CD14-positive monocyte (primary cell): Measurements from ENCODE around the gene PCTP. TPM values are rescaled to one million over a fixed set of nuclear protein-coding genes. Genes with fewer than 3 reads are reported as not detected.

ENCODE experiments used
- DNase-seq, 3 donors: peaks; one replicate each; pipeline ENCODE4 v3.0.0-alpha.2; 2011 to 2022
- H2AFZ ChIP-seq: 2 replicates; pipeline ENCODE4 v1.6.0; 2012; ENCODE audit warnings: mild to moderate bottlenecking, low read depth, low read length, inconsistent platforms; ENCODE audit not compliant: insufficient read depth, poor library complexity, severe bottlenecking
- H3K27ac ChIP-seq, 2 donors: 1 replicate in 1 of 2; 2 replicates in 1 of 2; pipeline ENCODE4 v1.5.1; 2012 to 2013; ENCODE audit warnings: low read length in 2 of 2, control low read depth in 1 of 2, inconsistent platforms in 1 of 2, low read depth in 1 of 2, mild to moderate bottlenecking in 1 of 2
- H3K27me3 ChIP-seq, 2 donors: one replicate each; pipeline versions ENCODE4 v1.6.0 to v1.6.1; 2011 to 2013; ENCODE audit warnings: low read length in 2 of 2; ENCODE audit not compliant: control insufficient read depth in 2 of 2, insufficient read depth in 2 of 2
- H3K36me3 ChIP-seq, 2 donors: replicated peaks in 1 of 2; 1 replicate in 1 of 2; 2 replicates in 1 of 2; pipeline versions ENCODE4 v1.5.1 to v1.6.1; 2012 to 2013; ENCODE audit warnings: low read length in 2 of 2, control low read depth in 1 of 2, inconsistent platforms in 1 of 2, mild to moderate bottlenecking in 1 of 2; ENCODE audit not compliant: insufficient read depth in 2 of 2, control insufficient read depth in 1 of 2
- H3K4me1 ChIP-seq, 2 donors: 1 replicate in 1 of 2; 2 replicates in 1 of 2; pipeline versions ENCODE4 v1.5.1 to v1.6.1; 2012 to 2013; ENCODE audit warnings: low read length in 2 of 2, control low read depth in 1 of 2, inconsistent platforms in 1 of 2, mild to moderate bottlenecking in 1 of 2, moderate library complexity in 1 of 2; ENCODE audit not compliant: insufficient read depth in 2 of 2, control insufficient read depth in 1 of 2
- H3K4me2 ChIP-seq: replicated peaks from 2 replicates; pipeline ENCODE3; 2012; ENCODE audit warnings: low read length, moderate library complexity, mild to moderate bottlenecking; ENCODE audit not compliant: poor library complexity, severe bottlenecking; ENCODE audit errors: extremely low read depth
- H3K4me3 ChIP-seq, 3 experiments: fragments of 200-600 bp in 1 of 3; sonication (generic) in 1 of 3; replicated peaks in 1 of 3; 1 replicate in 2 of 3; 2 replicates in 1 of 3; pipeline ENCODE4 v1.5.1; 2011 to 2013; ENCODE audit warnings: low read length in 3 of 3, mild to moderate bottlenecking in 3 of 3, control low read depth in 2 of 3, low read depth in 2 of 3, inconsistent platforms in 1 of 3, moderate library complexity in 1 of 3
- H3K79me2 ChIP-seq: 2 replicates; pipeline ENCODE4 v1.6.0; 2012; ENCODE audit warnings: mild to moderate bottlenecking, control low read depth, inconsistent platforms, low read length, moderate library complexity; ENCODE audit not compliant: insufficient read depth
- H3K9ac ChIP-seq: 2 replicates; pipeline ENCODE4 v1.6.0; 2017; ENCODE audit warnings: low read length, mild to moderate bottlenecking; ENCODE audit not compliant: insufficient read depth, poor library complexity, severe bottlenecking
- H3K9me3 ChIP-seq, 2 donors: replicated peaks in 1 of 2; 1 replicate in 1 of 2; 2 replicates in 1 of 2; pipeline versions ENCODE4 v1.5.1 to v1.6.1; 2012 to 2013; ENCODE audit warnings: low read length in 2 of 2, control low read depth in 1 of 2; ENCODE audit not compliant: control insufficient read depth in 1 of 2, insufficient read depth in 1 of 2
- H4K20me1 ChIP-seq: 2 replicates; pipeline ENCODE4 v1.6.0; 2012; ENCODE audit warnings: mild to moderate bottlenecking, low read length, control low read depth, moderate library complexity; ENCODE audit not compliant: insufficient read depth
- H3K27ac Mint-ChIP-seq, 7 donors: one replicate each; pipeline ENCODE4 v1.8.0; 2020; ENCODE audit warnings: mild to moderate bottlenecking in 7 of 7, mixed read lengths in 7 of 7, moderate library complexity in 6 of 7, inconsistent platforms in 2 of 7
- H3K27me3 Mint-ChIP-seq, 3 donors: one replicate each; pipeline ENCODE4 v1.8.0; 2021 to 2022; ENCODE audit warnings: low read depth in 3 of 3, mild to moderate bottlenecking in 3 of 3, mixed read lengths in 3 of 3, moderate library complexity in 3 of 3, inconsistent platforms in 1 of 3
- H3K36me3 Mint-ChIP-seq, 2 donors: one replicate each; pipeline ENCODE4 v1.8.0; 2020; ENCODE audit warnings: mixed read lengths in 2 of 2, inconsistent platforms in 1 of 2, mild to moderate bottlenecking in 1 of 2
- H3K4me1 Mint-ChIP-seq: one replicate; pipeline ENCODE4 v1.8.0; 2020; ENCODE audit warnings: mild to moderate bottlenecking, mixed read lengths
- H3K4me3 Mint-ChIP-seq, 2 donors: one replicate each; pipeline ENCODE4 v1.8.0; 2020; ENCODE audit warnings: mild to moderate bottlenecking in 2 of 2, mixed read lengths in 2 of 2, moderate library complexity in 1 of 2
- H3K9me3 Mint-ChIP-seq, 7 donors: one replicate each; pipeline ENCODE4 v1.8.0; 2020 to 2022; ENCODE audit warnings: mixed read lengths in 7 of 7, mild to moderate bottlenecking in 6 of 7, moderate library complexity in 6 of 7, inconsistent platforms in 2 of 7
- CTCF ChIP-seq: fragments of 200-600 bp; IDR thresholded peaks from one replicate; pipeline ENCODE4 v1.8.0; 2022; ENCODE audit warnings: antibody characterized with exemption, mild to moderate bottlenecking
- WGBS: methylation state at CpG from one replicate; pipeline ENCODE4 v1.1.5; 2013; ENCODE audit warnings: missing lambda C conversion rate; ENCODE audit not compliant: insufficient coverage; 5-methylcytosine and 5-hydroxymethylcytosine counted together
- intact Hi-C, 2 donors: fragments of 100-400 bp; cut with micrococcal nuclease; formaldehyde crosslinking; loops; one replicate each; pipeline versions ENCODE4 v1.15.0 to v1.15.1; 2023
- polyA plus RNA-seq, 3 donors: library from polyadenylated mRNA; depleted of rRNA in 1 of 3; unstranded in 2 of 3; stranded (reverse) in 1 of 3; fragments of 300-500 nt in 2 of 3; fragments of >200 nt in 1 of 3; fragmentation: Illumina TruSeq in 2 of 3; gene quantifications; 1 replicate in 2 of 3; 2 replicates in 1 of 3; pipeline ENCODE4 v1.2.3, GENCODE V29; 2012 to 2021

PCTP gene
- polyA plus RNA-seq, 3 donors, result 16.5 to 54.2 (median 35.4) TPM

DNA sequence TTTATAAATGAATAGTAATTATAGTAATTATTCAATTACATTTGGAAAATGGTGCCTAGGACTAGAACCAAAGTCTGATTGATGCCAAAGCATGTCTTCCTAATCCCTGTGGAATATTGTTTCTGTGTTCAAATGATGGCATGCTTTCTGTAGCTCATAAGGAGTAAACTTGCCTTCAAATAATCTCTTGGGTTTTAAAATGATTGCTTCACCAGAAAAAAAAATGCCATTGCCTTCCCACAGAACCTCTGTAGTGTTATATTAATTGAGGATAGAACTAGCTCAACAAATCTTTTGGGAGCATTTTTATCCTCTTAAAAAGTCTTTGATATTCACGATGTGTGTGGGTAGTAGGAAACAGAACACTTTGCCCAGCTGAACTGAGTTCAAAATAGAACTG is 20.5 kb upstream of the PCTP start:
- H3K9ac ChIP-seq, result no peak overlapping the region
- H3K4me1 ChIP-seq, result no peaks in the 10 kb centered on the region
- no peak overlapping the region for H3K27ac ChIP-seq
- H3K9me3 Mint-ChIP-seq, result no peaks in the 10 kb centered on the region
- H3K36me3 Mint-ChIP-seq, result no peaks in the 10 kb centered on the region
- no peaks in the 10 kb centered on the region for H3K9me3 ChIP-seq
- TF ChIP-seq CTCF, result no peak
- no peak for DNase-seq
- intact Hi-C loops, result no loop called here
- no peak overlapping the region for H2AFZ ChIP-seq
- no peak overlapping the region for H3K4me3 ChIP-seq
- H3K36me3 ChIP-seq, result no peaks in the 10 kb centered on the region
- H3K4me1 Mint-ChIP-seq, result peaks cover 12% of the 10 kb centered on the region
- H3K79me2 ChIP-seq, result no peaks in the 10 kb centered on the region
- H3K4me2 ChIP-seq, result no peak overlapping the region
- H3K27me3 ChIP-seq, result no peaks in the 10 kb centered on the region
- H3K27me3 Mint-ChIP-seq, result peaks cover 1 to 10% (median 1%) of the 10 kb centered on the region in 3 donors
- no peak overlapping the region for H3K4me3 Mint-ChIP-seq
- H4K20me1 ChIP-seq, result no peaks in the 10 kb centered on the region
- H3K27ac Mint-ChIP-seq, result no peak overlapping the region
- no CpG with 5 or more reads among the region's 1 CpG for WGBS

- H3K9me3 ChIP-seq, result no peaks in the 10 kb centered on the region
- no peak overlapping the region for H3K27ac ChIP-seq
- no peaks in the 10 kb centered on the region for H3K27me3 ChIP-seq
- Mint-ChIP-seq H3K27me3 (peaks cover 0 to 8% (median 1%) of the 10 kb centered on the region in 3 donors), H3K27ac (no peak overlapping the region), H3K9me3 (no peaks in the 10 kb centered on the region), H3K36me3 (no peaks in the 10 kb centered on the region), H3K4me1 (peaks cover 13% of the 10 kb centered on the region), H3K4me3 (no peak overlapping the region)
- H3K4me1 ChIP-seq, result no peaks in the 10 kb centered on the region
- H3K79me2 ChIP-seq, result no peaks in the 10 kb centered on the region
- H2AFZ ChIP-seq, result no peak overlapping the region
- intact Hi-C loops, result no loop called here
- no peak overlapping the region for H3K4me2 ChIP-seq
- no peak for DNase-seq
- H3K36me3 ChIP-seq, result no peaks in the 10 kb centered on the region
- no peak for TF ChIP-seq CTCF
- no peaks in the 10 kb centered on the region for H4K20me1 ChIP-seq
- H3K9ac ChIP-seq, result no peak overlapping the region
- WGBS, result 60% methylated on average over 2 of the region's 3 CpGs
- H3K4me3 ChIP-seq, result no peak overlapping the region
These were observed 20.0 kb upstream of the PCTP start for GRCh38 chr17:55730808-55731207.
